Raji (cell line): ENCODE results near the gene APOH.

ENCODE experiments used
- POLR2A ChIP-seq: IDR thresholded peaks from 2 replicates; pipeline ENCODE4 v1.6.1; 2011; ENCODE audit warnings: low read depth, low read length, control low read depth; ENCODE audit not compliant: insufficient read depth

Gene APOH

DNA sequence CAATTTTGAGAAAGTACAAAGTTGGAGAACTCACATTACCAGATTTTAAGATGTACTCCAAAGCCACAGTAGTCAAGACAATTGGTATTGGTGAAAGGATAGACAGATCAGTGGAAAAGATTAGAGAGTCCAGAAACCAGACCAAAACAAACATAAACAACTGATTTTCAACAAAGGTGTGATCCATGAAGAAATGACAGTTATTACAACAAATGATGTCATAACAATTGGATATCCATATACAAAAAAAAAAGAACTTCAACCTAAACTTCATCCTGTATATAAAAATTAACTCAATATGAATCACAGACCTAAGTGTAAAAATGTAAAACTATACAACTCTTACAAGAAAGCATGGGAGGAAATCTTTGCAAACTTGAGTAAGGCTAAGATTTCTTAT is 45.7 kb downstream of the APOH start:
- TF ChIP-seq POLR2A = no peak

GRCh38 chr17:66178642-66179041 is 50.6 kb downstream of the APOH start:
- no peak for TF ChIP-seq POLR2A

- TF ChIP-seq POLR2A = no peak
Measured at GRCh38 chr17:66177048-66177447, 52.2 kb downstream of the APOH start.

DNA sequence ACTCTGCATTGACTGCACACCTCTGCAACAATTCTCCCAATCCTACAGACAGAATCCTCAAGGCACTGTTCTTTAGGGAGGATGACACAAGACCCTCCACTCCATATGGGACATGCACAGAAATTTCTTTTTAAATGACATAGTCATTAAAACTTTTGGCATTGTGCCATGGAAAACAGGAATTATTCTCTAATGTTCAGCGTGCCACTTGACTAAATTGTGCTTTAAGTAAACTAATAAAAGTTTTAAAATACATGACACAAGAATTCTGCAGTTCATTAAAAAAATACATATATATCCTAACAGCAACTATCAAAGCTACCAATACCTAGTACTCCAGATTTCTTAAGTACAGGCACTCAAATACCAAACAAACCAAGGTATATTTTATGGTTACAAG is 53.3 kb downstream of the APOH start:
- no peak for TF ChIP-seq POLR2A

- no peak for TF ChIP-seq POLR2A
Measured at GRCh38 chr17:66172691-66173223, 56.5 kb downstream of the APOH start.

GRCh38 chr17:66172144-66172543 is 57.1 kb downstream of the APOH start:
- no peak for TF ChIP-seq POLR2A

- no peak for TF ChIP-seq POLR2A
Measured at GRCh38 chr17:66171692-66172091, 57.5 kb downstream of the APOH start.

DNA sequence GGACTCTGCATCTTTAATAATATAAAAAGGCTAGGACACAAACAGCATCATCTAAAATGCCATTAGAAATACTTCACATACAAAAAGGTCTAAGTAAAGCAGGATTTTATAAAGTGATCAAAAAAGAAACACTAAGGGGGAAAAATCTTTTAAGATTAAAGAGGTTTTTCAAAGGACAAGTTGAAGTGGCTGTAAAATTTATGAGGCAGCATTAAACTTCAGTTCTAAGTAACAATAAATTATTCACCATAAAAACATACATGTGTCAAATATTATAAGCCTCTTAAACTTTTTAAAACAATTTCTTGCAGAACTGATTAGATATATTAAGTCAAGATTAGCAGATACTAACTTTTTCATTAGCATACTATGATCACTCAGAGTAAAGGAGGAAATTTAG is 58.0 kb downstream of the APOH start:
- TF ChIP-seq POLR2A = no peak

DNA sequence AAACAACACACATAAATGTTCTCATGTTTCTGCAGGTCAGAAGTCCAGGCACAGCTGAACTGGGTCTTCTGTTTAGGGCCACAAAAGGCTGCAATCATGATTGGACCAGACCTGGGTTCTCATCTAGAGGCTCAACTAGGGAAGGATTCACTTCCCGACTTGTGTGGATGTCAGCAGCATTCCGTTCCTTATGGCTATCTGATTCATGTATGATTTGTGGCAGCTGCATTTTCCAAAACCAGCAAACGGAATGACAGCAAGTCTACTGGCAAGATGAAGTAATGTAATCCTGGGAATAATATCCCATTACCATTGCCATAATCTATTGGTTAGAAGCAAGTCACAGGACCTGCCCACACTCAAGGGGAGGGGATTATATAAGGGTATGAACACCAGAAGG is 59.4 kb downstream of the APOH start:
- TF ChIP-seq POLR2A = no peak

DNA sequence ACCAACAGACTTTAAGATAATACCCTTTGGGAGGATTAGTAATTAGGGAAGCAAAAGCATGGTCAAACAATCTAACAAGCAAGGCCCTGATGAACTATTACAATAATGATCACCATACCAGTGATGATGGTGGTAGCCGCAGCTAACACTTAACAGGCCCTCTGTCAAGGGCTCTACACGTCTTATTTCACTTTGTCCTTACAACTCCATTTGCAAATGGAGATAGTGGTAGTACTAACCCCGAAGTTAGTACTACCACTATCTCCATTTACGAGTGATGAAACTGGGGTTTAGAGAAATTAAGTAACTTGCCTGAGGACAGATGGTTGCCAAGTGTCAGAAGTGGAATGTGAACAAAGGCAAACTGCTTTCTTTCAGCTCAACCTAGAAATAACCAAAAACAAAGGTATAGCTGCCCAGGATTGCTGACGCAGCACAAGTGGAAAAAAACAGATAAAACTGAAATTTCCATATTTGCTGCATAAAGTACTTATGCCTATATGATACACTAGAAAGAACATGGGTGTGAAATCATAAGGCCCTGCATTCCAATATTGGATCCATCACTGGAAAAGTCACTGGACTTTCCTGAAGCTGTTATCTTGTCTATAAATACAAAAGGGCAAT is 61.9 kb downstream of the APOH start:
- no peak for TF ChIP-seq POLR2A

DNA sequence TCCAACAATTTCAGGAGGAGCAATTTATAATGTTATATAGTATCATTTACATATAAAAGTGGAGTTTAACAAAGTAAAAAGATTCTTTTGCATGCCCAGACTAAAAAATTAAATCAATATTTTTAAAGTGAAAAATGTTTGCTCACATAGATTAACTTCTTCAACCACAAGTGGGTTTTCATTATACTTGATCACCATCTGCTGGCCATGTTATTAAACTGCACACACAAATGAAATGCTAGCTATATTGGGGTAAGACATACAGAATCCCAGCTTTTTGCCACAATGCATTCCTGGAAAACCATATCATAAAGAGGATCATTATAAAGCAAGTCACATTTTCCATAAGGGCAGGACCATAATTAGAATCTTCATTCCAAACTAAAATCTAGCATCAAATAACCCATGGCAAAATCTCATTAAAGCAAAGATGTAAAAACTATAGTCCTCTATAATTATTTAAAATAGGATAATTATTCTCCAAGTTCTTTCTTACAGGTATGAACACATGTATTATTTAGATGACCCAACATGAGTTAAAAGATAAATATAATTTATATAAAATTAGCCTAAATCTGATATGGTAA is 63.6 kb downstream of the APOH start:
- no peak for TF ChIP-seq POLR2A
